Medulla oblongata (tissue), 1 donor: ENCODE results near the gene CCDC51.
"Not testable (repeated sequence)": the region's sequence is repeated elsewhere in the genome, so short reads cannot be mapped to it uniquely, and the experiment has no call there.

Experiments used
- DNase-seq: peaks from one replicate; pipeline ENCODE4 v3.0.0-alpha.2; 2015; ENCODE audit errors: extremely low spot score

CCDC51 gene

GRCh38 chr3:48465531-48466378 is 25.8 kb upstream of the CCDC51 start:
- DNase-seq, result peak; percentile 100

- no peak for DNase-seq
Measured at GRCh38 chr3:48465237-48465530, 25.3 kb upstream of the CCDC51 start.

GRCh38 chr3:48464713-48465221 is 24.8 kb upstream of the CCDC51 start:
- no peak for DNase-seq

GRCh38 chr3:48463703-48464102 is 23.8 kb upstream of the CCDC51 start:
- DNase-seq, result no peak

- not testable (repeated sequence) for DNase-seq
Measured at GRCh38 chr3:48461767-48462166, 21.8 kb upstream of the CCDC51 start.

- no peak for DNase-seq
Measured at GRCh38 chr3:48460517-48460902, 20.6 kb upstream of the CCDC51 start.

GRCh38 chr3:48459773-48460516 is 20.0 kb upstream of the CCDC51 start:
- DNase-seq, result no peak

- DNase-seq, result no peak
Measured at GRCh38 chr3:48459331-48459730, 19.4 kb upstream of the CCDC51 start.

GRCh38 chr3:48456456-48456855 is 16.5 kb upstream of the CCDC51 start:
- no peak for DNase-seq

- DNase-seq, result no peak
Measured at GRCh38 chr3:48451270-48451669, 11.4 kb upstream of the CCDC51 start.

GRCh38 chr3:48446425-48447193 is 6.7 kb upstream of the CCDC51 start, which contains the start of gene ATRIP:
ATRIP (plus strand) TSS chr3:48446737; CDS start chr3:48446846, 109 bp downstream.
- peak; percentile 91 for DNase-seq

- no peak for DNase-seq
Measured at GRCh38 chr3:48446043-48446424, 6.1 kb upstream of the CCDC51 start.

- no peak for DNase-seq
Measured at GRCh38 chr3:48445277-48445882, 5.5 kb upstream of the CCDC51 start.

- DNase-seq, result no peak
Measured at GRCh38 chr3:48441940-48442339, 2.0 kb upstream of the CCDC51 start.

GRCh38 chr3:48440590-48440958 is 655 bp upstream of the CCDC51 start:
- DNase-seq, result no peak

- DNase-seq, result no peak
Measured at GRCh38 chr3:48437812-48438211, 2.1 kb downstream of the CCDC51 start.

GRCh38 chr3:48436855-48437254 is 3.1 kb downstream of the CCDC51 start:
- DNase-seq, result no peak

GRCh38 chr3:48436477-48436787 is 3.5 kb downstream of the CCDC51 start:
- DNase-seq, result no peak

GRCh38 chr3:48435774-48436476 is 4.0 kb downstream of the CCDC51 start:
- peak; percentile 95 for DNase-seq

- no peak for DNase-seq
Measured at GRCh38 chr3:48435223-48435595, 4.7 kb downstream of the CCDC51 start.

- no peak for DNase-seq
Measured at GRCh38 chr3:48434591-48435222, 5.2 kb downstream of the CCDC51 start.
